ENCODE data around the gene OR2AE1. TPM values are rescaled to one million over a fixed set of nuclear protein-coding genes. Genes with fewer than 3 reads are reported as not detected.

OR2AE1 gene
- total and polyA plus RNA-seq, 7 experiments from 2014 or later, result 0.41 to 0.70 (median 0.52) TPM; not detected in 3

GRCh38 chr7:99827040-99827778 lies 49.6 kb downstream of the OR2AE1 start:
- Histone ChIP-seq H3K27me3 (ENCODE audit: control insufficient read depth in 2 of 2, insufficient read depth in 2 of 2, low read length in 2 of 2) (no peaks in the 10 kb centered on the region), H3K4me3 (ENCODE audit: low read length) (no peak overlapping the region), H3K27ac (ENCODE audit: low read depth, low read length) (no peak overlapping the region), H3K4me1 (ENCODE audit: control insufficient read depth in 2 of 2, insufficient read depth in 2 of 2, low read length in 2 of 2) (no peaks in the 10 kb centered on the region), H3K36me3 (ENCODE audit: control insufficient read depth in 2 of 3, insufficient read depth in 3 of 3, low read length in 3 of 3) (no peaks in the 10 kb centered on the region), H3K9me3 (ENCODE audit: control insufficient read depth in 2 of 3, low read length in 3 of 3) (no peaks in the 10 kb centered on the region)
- POLR2A ChIA-PET, result no interaction called here
- intact Hi-C loops (cut with micrococcal nuclease), result no loop called here
- CTCF ChIA-PET, result no interaction called here
- no peaks in the 10 kb centered on the region for H3K9me3 Mint-ChIP-seq
- no peak for ATAC-seq
- H3K4me1 Mint-ChIP-seq, result no peaks in the 10 kb centered on the region
- H3K27ac Mint-ChIP-seq, result no peak overlapping the region
- H3K27me3 Mint-ChIP-seq, result peaks cover 0 to 27% (median 6%) of the 10 kb centered on the region in 5 donors
- H3K36me3 Mint-ChIP-seq, result no peaks in the 10 kb centered on the region
- DNase-seq, result no peak
- no peak overlapping the region for H3K4me3 Mint-ChIP-seq

Other genes with a start within 250 kb of the OR2AE1 start
- gene CYP3A5, start 197.0 kb downstream of the OR2AE1 start, total RNA-seq, result under 1 TPM in 1 of 5 experiments, not detected in 4; 0.27 TPM
- gene CYP3A5, start 197.0 kb downstream of the OR2AE1 start, polyA plus RNA-seq, result under 1 TPM; 0.69 to 0.87 TPM
- not detected for gene CYP3A7, start 141.8 kb downstream of the OR2AE1 start, total RNA-seq
- under 1 TPM in 1 of 2 donors, not detected in 1; 0.08 TPM for gene CYP3A7, start 141.8 kb downstream of the OR2AE1 start, polyA plus RNA-seq
- gene CYP3A4, start 92.8 kb downstream of the OR2AE1 start, total RNA-seq, result not detected
- not detected for gene CYP3A4, start 92.8 kb downstream of the OR2AE1 start, polyA plus RNA-seq
- under 1 TPM in 1 of 5 experiments, not detected in 4; 0.32 TPM for gene CYP3A43, start 49.0 kb downstream of the OR2AE1 start, total RNA-seq
- not detected for gene CYP3A43, start 49.0 kb downstream of the OR2AE1 start, polyA plus RNA-seq
- gene TRIM4, start 42.5 kb upstream of the OR2AE1 start, total RNA-seq, result 10 to 100 TPM; 30.1 to 75.0 (median 37.6) TPM
- 10 to 100 TPM; 31.9 to 37.8 TPM for gene TRIM4, start 42.5 kb upstream of the OR2AE1 start, polyA plus RNA-seq
- gene GJC3, start 52.6 kb upstream of the OR2AE1 start, total RNA-seq, result 1 to 10 TPM in 1 of 5 experiments, under 1 TPM in 3, not detected in 1; 0.41 to 1.1 (median 0.58) TPM
- under 1 TPM; 0.61 to 0.92 TPM for gene GJC3, start 52.6 kb upstream of the OR2AE1 start, polyA plus RNA-seq
- gene AZGP1, start 99.0 kb upstream of the OR2AE1 start, total RNA-seq, result not detected
- not detected for gene AZGP1, start 99.0 kb upstream of the OR2AE1 start, polyA plus RNA-seq
- gene ZKSCAN1, start 138.6 kb upstream of the OR2AE1 start, total RNA-seq, result 100 to 1,000 TPM in 2 of 5 experiments, 10 to 100 TPM in 3; 54.0 to 103 (median 70.1) TPM
- gene ZKSCAN1, start 138.6 kb upstream of the OR2AE1 start, polyA plus RNA-seq, result 10 to 100 TPM; 47.0 to 55.5 TPM
- gene ZSCAN21, start 172.7 kb upstream of the OR2AE1 start, total RNA-seq, result 10 to 100 TPM in 1 of 5 experiments, 1 to 10 TPM in 4; 3.9 to 10.1 (median 6.2) TPM
- 10 to 100 TPM in 1 of 2 donors, 1 to 10 TPM in 1; 6.8 to 13.4 TPM for gene ZSCAN21, start 172.7 kb upstream of the OR2AE1 start, polyA plus RNA-seq
- 10 to 100 TPM; 29.1 to 48.0 (median 35.0) TPM for gene ZNF3, start 204.7 kb upstream of the OR2AE1 start, total RNA-seq
- 10 to 100 TPM; 20.3 to 37.6 TPM for gene ZNF3, start 204.7 kb upstream of the OR2AE1 start, polyA plus RNA-seq
- 100 to 1,000 TPM in 1 of 5 experiments, 10 to 100 TPM in 4; 65.7 to 103 (median 80.1) TPM for gene COPS6, start 211.9 kb upstream of the OR2AE1 start, total RNA-seq
- gene COPS6, start 211.9 kb upstream of the OR2AE1 start, polyA plus RNA-seq, result 100 to 1,000 TPM; 110 to 122 TPM
- 100 to 1,000 TPM in 4 of 5 experiments, 10 to 100 TPM in 1; 80.3 to 263 (median 168) TPM for gene MCM7, start 224.4 kb upstream of the OR2AE1 start, total RNA-seq
- gene MCM7, start 224.4 kb upstream of the OR2AE1 start, polyA plus RNA-seq, result 10 to 100 TPM; 29.5 to 49.9 TPM
- gene AP4M1, start 224.6 kb upstream of the OR2AE1 start, total RNA-seq, result 10 to 100 TPM in 3 of 5 experiments, 1 to 10 TPM in 2; 7.5 to 13.8 (median 11.0) TPM
- 1 to 10 TPM; 2.6 to 5.1 TPM for gene AP4M1, start 224.6 kb upstream of the OR2AE1 start, polyA plus RNA-seq
- 10 to 100 TPM; 39.5 to 68.1 (median 55.0) TPM for gene TAF6, start 242.3 kb upstream of the OR2AE1 start, total RNA-seq
- gene TAF6, start 242.3 kb upstream of the OR2AE1 start, polyA plus RNA-seq, result 10 to 100 TPM; 30.8 to 45.0 TPM
- 10 to 100 TPM; 22.1 to 68.2 (median 40.3) TPM for gene CNPY4, start 242.6 kb upstream of the OR2AE1 start, total RNA-seq
- gene CNPY4, start 242.6 kb upstream of the OR2AE1 start, polyA plus RNA-seq, result 10 to 100 TPM; 21.5 to 22.3 TPM
- 1 to 10 TPM; 4.5 to 6.3 (median 5.8) TPM for gene MBLAC1, start 249.9 kb upstream of the OR2AE1 start, total RNA-seq
- 1 to 10 TPM; 1.5 to 2.3 TPM for gene MBLAC1, start 249.9 kb upstream of the OR2AE1 start, polyA plus RNA-seq